Activated naive CD8-positive, alpha-beta T cell treated with anti-CD3 and anti-CD28 coated beads, Interleukin-2, amount 10 ng/mL, durations not matched to agents 7 days and 5 days (primary cell): ENCODE results near the gene P3H3. TPM values are rescaled to one million over a fixed set of nuclear protein-coding genes. Genes with fewer than 3 reads are reported as not detected.

Experiments used
- ATAC-seq: fragments of 150-1000 bp; cut with Tn5 transposase; one replicate; pipeline ENCODE4 v1.10.0; 2021; ENCODE audit warnings: low read depth, moderate library complexity
- POLR2A ChIA-PET: fragments of 350-600 bp; sonication (Branson Sonifier 250); formaldehyde crosslinking; loops from one replicate; lab custom pipeline; 2021; ENCODE audit warnings: antibody characterized with exemption; lab: Charles Lee
- DNase-seq: peaks from one replicate; pipeline ENCODE4 v3.0.0; 2021
- H3K27ac Mint-ChIP-seq: one replicate; pipeline ENCODE4 v1.8.0; 2022; ENCODE audit warnings: mild to moderate bottlenecking, mixed read lengths
- H3K27me3 Mint-ChIP-seq: one replicate; pipeline ENCODE4 v1.8.0; 2022; ENCODE audit warnings: mild to moderate bottlenecking, moderate library complexity, mixed read lengths
- H3K36me3 Mint-ChIP-seq: one replicate; pipeline ENCODE4 v1.8.0; 2021; ENCODE audit warnings: mild to moderate bottlenecking, mixed read lengths
- H3K4me1 Mint-ChIP-seq: one replicate; pipeline ENCODE4 v1.8.0; 2021; ENCODE audit warnings: mixed read lengths
- H3K4me3 Mint-ChIP-seq: one replicate; pipeline ENCODE4 v1.8.0; 2022; ENCODE audit warnings: mild to moderate bottlenecking, moderate library complexity, mixed read lengths
- H3K9me3 Mint-ChIP-seq: one replicate; pipeline ENCODE4 v1.8.0; 2021; ENCODE audit warnings: mixed read lengths
- total RNA-seq, 2 experiments: library from RNA; stranded (reverse); gene quantifications; one replicate each; pipeline ENCODE4 v1.2.3, GENCODE V29; 2021

Gene P3H3, protein sequence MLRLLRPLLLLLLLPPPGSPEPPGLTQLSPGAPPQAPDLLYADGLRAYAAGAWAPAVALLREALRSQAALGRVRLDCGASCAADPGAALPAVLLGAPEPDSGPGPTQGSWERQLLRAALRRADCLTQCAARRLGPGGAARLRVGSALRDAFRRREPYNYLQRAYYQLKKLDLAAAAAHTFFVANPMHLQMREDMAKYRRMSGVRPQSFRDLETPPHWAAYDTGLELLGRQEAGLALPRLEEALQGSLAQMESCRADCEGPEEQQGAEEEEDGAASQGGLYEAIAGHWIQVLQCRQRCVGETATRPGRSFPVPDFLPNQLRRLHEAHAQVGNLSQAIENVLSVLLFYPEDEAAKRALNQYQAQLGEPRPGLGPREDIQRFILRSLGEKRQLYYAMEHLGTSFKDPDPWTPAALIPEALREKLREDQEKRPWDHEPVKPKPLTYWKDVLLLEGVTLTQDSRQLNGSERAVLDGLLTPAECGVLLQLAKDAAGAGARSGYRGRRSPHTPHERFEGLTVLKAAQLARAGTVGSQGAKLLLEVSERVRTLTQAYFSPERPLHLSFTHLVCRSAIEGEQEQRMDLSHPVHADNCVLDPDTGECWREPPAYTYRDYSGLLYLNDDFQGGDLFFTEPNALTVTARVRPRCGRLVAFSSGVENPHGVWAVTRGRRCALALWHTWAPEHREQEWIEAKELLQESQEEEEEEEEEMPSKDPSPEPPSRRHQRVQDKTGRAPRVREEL
- 1 to 10 TPM; 6.3 to 7.0 TPM for total RNA-seq

DNA sequence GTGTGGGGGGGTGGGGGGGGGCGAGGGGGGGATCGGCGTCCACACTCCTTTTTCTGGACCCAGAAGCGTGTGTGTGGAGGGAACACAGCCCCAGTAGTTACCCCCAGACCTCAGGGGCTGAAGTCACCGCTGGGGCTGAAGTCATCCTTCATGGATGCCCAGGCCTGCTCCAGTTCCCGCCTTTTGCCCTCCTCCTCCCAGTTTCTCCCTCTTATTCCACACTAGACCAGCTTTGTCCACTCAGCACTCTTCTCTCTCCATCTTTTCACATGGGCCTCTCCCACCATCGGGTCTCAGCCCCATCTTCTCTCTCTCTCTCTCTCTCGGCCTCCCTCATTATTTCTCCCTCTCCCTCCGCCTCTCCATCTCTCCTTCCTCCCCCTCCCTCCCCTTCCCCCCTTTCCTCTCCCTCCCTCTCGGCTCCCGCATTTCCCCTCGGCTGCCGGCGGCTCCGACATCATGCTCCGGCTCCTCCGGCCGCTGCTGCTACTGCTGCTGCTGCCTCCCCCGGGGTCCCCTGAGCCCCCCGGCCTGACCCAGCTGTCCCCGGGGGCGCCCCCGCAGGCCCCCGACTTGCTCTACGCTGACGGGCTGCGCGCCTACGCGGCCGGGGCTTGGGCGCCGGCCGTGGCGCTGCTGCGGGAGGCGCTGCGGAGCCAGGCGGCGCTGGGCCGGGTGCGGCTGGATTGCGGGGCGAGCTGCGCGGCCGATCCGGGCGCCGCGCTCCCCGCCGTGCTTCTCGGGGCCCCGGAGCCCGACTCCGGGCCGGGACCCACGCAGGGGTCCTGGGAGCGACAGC lies at the start of gene P3H3:
P3H3 (plus strand) TSS at position 426 of the 799 bp plus-strand sequence; CDS start at position 460, 34 bp downstream.
- Mint-ChIP-seq H3K4me3 (peak within 1 kb of the TSS; percentile 84), H3K4me1 (peaks cover 15% of the 10 kb centered on the region), H3K27ac (peak within 1 kb of the TSS; percentile 70), H3K36me3 (no peaks in the 10 kb centered on the region), H3K9me3 (no peaks in the 10 kb centered on the region), H3K27me3 (peaks cover 64% of the 10 kb centered on the region)
- ATAC-seq (peak; percentile 44), DNase-seq (peak; percentile 63)
- POLR2A ChIA-PET = interaction anchor here (1.1 to 1.7 kb wide), 3 partner anchors 23 to 45 kb away, joined by 3 to 5 read pairs (median 4); partner anchors contain the start of genes CD4, CDCA3 and SPSB2

DNA sequence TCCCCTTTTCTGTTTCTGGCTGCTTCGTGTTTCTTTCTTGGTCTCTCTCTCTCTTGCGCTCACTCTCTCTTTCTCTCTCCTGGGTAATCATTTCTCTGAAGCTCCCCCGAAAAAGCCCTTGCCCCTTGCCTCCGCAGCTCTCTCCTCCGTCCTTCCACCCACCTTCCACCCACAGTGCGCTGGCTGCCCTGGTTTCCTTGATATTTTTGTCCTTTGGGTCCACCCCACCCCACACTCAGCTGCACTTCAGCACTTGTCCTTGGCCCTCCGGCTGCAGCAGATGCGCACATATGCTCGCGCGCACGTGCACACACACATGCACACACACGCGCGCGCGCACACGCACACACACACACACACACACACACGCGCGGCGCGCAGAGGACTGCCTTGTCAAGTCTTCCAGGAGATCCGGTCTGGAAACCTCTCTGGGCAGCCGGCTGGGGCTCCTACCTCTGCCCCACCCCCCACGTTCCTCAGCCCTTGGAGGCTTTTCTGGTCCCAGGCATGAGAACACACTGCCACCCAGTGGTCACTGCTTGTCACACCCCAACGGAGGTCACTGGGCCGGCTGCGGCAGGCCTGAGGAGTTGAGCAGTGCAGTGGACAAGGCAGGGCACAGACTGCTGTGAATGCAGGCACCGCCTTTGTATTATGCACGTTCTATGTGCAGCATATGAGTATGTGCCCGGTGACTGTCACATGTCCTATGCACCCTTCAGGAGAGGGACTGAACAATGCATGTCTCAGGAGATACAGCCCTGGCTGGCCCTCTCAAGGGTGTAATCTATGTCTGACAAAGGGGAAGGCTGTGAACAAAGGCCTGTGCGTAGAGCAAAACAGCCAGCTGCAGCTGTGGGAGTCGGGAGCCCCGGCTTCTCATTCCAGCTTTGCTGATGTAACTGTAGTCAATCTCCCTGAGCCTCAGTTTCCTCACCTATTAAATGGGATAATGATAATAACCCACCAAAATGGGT lies 49.3 kb upstream of the P3H3 start:
- POLR2A ChIA-PET = interaction anchor here (0.7 to 1.5 kb wide), 8 partner anchors 12 to 182 kb away, joined by 3 to 14 read pairs (median 4); partner anchors contain the start of genes MLF2 and PTMS
- Mint-ChIP-seq H3K27me3 (no peaks in the 10 kb centered on the region), H3K9me3 (no peaks in the 10 kb centered on the region), H3K4me3 (peak overlapping the region; percentile 90), H3K27ac (peak overlapping the region; percentile 95), H3K36me3 (peaks cover 24% of the 10 kb centered on the region), H3K4me1 (peaks cover 40% of the 10 kb centered on the region)
- DNase-seq (peak; percentile 88), ATAC-seq (peak; percentile 72)

DNA sequence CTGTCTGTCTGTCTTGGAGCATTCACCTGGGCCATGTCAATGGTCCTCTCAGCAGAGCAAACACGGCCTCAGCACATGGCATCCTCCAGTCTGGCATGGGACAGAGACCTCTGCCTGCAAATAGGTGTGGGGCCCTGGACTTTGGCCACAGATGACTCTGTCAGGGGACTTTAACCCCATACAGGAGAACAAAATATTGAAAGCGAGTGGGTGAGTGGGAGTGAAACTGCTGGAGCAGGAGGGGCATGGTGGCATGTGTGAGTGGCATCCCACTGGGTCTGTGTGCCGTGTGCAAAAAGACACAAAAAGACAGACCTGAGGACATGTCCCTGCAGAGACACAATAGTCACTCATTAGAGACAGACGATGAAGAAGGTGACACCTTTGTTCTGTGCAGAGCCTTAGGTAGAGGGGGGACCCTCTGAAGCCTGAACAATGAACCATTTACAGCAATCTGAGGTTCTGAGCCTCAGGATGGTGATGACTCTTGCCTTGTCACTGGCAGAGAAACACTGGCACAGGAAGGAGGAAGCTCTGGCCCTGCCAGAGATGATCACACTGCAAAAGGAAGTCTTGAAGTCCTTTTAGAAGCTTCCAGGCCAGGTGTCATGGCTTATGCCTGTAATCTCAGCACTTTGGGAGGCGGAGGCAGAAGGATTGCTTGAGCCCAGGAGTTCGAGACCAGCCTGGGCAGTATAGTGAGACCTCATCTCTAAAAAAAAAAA lies 48.3 kb upstream of the P3H3 start:
- peak overlapping the region; percentile 72 for H3K27ac Mint-ChIP-seq
- ATAC-seq = no peak
- no peak overlapping the region for H3K4me3 Mint-ChIP-seq
- H3K4me1 Mint-ChIP-seq = peaks cover 34% of the 10 kb centered on the region
- no peaks in the 10 kb centered on the region for H3K27me3 Mint-ChIP-seq
- POLR2A ChIA-PET = interaction anchor here (0.6 to 2.7 kb wide), 4 partner anchors 27 to 319 kb away, joined by 3 to 16 read pairs (median 3); partner anchors contain the start of genes CDCA3 and MLF2
- no peaks in the 10 kb centered on the region for H3K9me3 Mint-ChIP-seq
- DNase-seq = no peak
- peaks cover 19% of the 10 kb centered on the region for H3K36me3 Mint-ChIP-seq

DNA sequence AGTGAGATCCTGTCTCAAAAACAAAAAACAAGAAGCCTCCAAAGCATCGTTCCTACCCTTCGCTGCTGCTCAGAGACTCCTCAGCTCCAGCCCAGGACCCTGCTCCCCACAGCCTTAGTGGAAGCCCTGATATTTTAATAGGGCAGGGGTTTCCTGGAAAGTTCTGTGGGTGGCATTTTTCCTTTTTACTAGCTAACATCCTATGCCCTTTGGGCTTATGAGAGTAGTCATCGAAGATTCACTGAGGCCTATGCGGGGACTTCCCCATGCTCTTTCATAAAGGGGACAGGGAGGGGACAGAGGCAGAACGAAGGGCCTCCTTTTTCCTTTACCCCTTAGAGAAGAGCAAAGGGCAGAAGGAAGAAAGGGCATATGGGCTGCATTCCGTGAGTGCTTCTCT lies 47.6 kb upstream of the P3H3 start:
- H3K27ac Mint-ChIP-seq = peak overlapping the region; percentile 32
- POLR2A ChIA-PET = interaction anchor here (0.6 to 2.7 kb wide), 4 partner anchors 28 to 70 kb away, joined by 3 to 16 read pairs (median 3); partner anchors contain the start of genes CDCA3 and MLF2
- H3K4me1 Mint-ChIP-seq = peaks cover 27% of the 10 kb centered on the region
- no peaks in the 10 kb centered on the region for H3K9me3 Mint-ChIP-seq
- no peaks in the 10 kb centered on the region for H3K27me3 Mint-ChIP-seq
- no peak for DNase-seq
- no peak for ATAC-seq
- peaks cover 14% of the 10 kb centered on the region for H3K36me3 Mint-ChIP-seq
- no peak overlapping the region for H3K4me3 Mint-ChIP-seq

DNA sequence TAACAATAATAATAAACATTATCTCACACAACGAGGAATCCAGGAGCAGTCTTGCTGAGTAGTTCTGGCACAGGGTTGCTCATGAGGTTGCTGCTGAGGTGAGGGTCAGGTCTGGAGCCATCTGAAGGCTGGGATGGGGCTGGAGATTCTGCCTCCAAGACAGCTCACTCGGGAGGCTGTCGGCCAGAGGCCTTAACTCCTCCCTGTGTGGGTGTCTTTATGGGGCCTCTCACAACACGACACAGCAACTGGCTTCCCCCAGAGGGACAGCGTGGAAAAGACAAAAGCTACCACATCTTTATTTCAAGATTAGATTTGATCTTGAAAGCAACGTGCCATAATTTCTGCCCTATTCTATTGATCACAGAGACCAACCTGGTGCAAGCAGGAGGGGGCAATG lies 46.1 kb upstream of the P3H3 start:
- peaks cover 9% of the 10 kb centered on the region for H3K36me3 Mint-ChIP-seq
- H3K9me3 Mint-ChIP-seq = no peaks in the 10 kb centered on the region
- no peaks in the 10 kb centered on the region for H3K27me3 Mint-ChIP-seq
- no peak overlapping the region for H3K4me3 Mint-ChIP-seq
- H3K4me1 Mint-ChIP-seq = peaks cover 31% of the 10 kb centered on the region
- no peak for DNase-seq
- POLR2A ChIA-PET = interaction anchor here (0.8 to 2.7 kb wide), 2 partner anchors 29 to 93 kb away, joined by 5 to 16 read pairs; partner anchors contain the start of genes MLF2 and ZNF384
- H3K27ac Mint-ChIP-seq = no peak overlapping the region
- ATAC-seq = no peak

DNA sequence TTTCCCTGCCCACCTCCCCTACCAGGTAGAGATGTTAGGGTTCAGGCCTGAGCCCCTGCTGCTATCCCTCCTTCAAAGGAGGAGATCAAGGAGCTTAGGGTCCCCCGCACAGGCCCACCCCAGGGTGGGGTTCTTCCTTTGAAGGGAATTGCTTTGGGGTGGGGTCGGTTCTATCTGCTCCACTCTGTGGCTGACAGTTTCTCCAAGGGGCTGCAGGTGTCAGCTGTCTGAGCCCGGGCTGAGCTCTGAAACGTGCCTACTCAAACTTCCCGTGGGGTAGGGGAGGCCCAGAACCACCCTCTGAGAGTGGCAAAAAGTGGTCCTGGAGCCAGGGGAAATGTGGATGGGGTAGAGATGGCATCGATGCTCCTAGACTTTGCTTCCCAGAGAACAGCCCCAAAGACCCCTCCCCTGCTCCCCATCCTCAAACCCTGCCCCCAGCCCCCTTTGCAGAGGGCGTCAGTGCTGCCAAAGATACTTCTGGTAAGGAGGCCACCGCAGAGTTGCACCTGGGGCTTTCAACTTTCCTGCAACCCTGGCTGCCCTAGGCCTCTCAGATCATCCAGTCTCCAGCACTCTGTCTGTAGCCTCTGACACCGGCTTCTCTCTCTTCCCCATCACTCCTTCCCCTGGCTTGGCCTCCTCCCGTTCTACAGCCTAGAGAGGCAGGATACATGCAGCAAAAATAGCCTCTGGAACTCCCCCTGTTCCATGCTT lies 45.2 kb upstream of the P3H3 start:
- DNase-seq (no peak), ATAC-seq (no peak)
- H3K9me3 Mint-ChIP-seq = no peaks in the 10 kb centered on the region
- peaks cover 31% of the 10 kb centered on the region for H3K4me1 Mint-ChIP-seq
- POLR2A ChIA-PET = interaction anchor here (1.7 kb wide), 1 partner anchor 30 kb away, joined by 7 read pairs; the partner anchor contains the start of gene MLF2
- no peak overlapping the region for H3K4me3 Mint-ChIP-seq
- H3K36me3 Mint-ChIP-seq = peaks cover 7% of the 10 kb centered on the region
- no peak overlapping the region for H3K27ac Mint-ChIP-seq
- no peaks in the 10 kb centered on the region for H3K27me3 Mint-ChIP-seq

DNA sequence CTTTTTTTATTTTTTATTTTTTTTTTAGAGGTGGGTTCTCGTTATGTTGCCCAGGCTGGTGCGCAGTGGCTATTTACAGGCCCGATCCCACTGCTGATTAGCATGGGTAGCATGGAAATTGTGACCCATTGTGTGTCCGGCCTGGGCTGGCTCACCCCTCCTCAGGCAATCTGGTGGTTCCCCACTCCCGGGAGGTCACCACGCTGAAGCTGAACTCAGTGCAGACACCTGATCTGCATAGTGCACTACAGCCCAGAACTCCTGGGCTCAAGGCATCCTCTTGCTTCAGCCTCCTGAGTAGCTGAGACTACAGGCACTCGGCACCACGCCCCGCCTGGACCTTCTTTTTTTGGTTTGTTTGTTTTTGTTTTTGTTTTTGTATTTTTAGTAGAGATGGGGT lies 44.4 kb upstream of the P3H3 start:
- H3K27me3 Mint-ChIP-seq = no peaks in the 10 kb centered on the region
- H3K36me3 Mint-ChIP-seq = peaks cover under 1% of the 10 kb centered on the region
- DNase-seq (no peak), ATAC-seq (no peak)
- H3K4me1 Mint-ChIP-seq = peaks cover 27% of the 10 kb centered on the region
- no peaks in the 10 kb centered on the region for H3K9me3 Mint-ChIP-seq
- POLR2A ChIA-PET = interaction anchor here (1.7 kb wide), 1 partner anchor 31 kb away, joined by 7 read pairs; the partner anchor contains the start of gene MLF2
- H3K4me3 Mint-ChIP-seq = no peak overlapping the region
- no peak overlapping the region for H3K27ac Mint-ChIP-seq

DNA sequence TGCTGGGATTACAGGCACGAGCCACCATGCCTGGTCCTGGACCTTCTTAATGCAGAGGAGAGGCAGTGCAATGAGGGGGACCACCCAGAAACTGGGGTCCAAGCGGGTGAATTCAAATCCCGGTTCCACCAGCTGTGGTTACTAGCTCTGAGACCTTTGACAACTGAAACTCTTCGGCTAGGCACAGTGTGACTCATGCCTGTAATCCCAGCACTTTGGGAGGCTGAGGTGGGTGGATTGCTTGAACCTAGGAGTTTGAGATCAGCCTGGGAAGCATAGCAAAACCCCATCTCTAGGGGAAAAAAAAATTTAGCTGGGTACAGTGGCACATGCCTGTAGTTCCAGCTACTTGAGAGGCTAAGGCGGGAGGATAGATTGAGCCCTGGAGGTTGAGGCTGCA lies 43.9 kb upstream of the P3H3 start:
- POLR2A ChIA-PET = interaction anchor here (1.7 kb wide), 1 partner anchor 31 kb away, joined by 7 read pairs; the partner anchor contains the start of gene MLF2
- H3K27ac Mint-ChIP-seq = no peak overlapping the region
- no peak overlapping the region for H3K4me3 Mint-ChIP-seq
- H3K27me3 Mint-ChIP-seq = peaks cover 1% of the 10 kb centered on the region
- peaks cover 25% of the 10 kb centered on the region for H3K4me1 Mint-ChIP-seq
- DNase-seq (no peak), ATAC-seq (no peak)
- H3K36me3 Mint-ChIP-seq = no peaks in the 10 kb centered on the region
- H3K9me3 Mint-ChIP-seq = no peaks in the 10 kb centered on the region

DNA sequence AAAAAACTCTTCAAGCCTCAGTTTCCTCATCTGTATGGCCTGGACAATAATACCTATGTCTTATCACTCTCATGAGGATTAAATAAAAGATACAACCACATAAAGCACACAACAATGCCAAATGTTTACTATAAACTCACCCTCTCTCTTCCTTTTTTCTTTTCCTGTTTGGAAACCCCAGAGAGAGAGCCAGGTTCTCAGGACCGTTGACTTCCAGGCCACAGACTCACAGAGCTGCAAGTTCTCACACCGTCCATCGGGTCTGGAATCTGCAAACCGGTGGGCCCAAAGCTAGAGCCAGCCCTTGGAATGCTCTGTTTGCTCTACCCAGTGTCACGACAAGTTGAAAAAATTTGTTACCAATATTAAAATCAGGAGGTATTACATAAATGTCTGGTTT lies 43.4 kb upstream of the P3H3 start:
- DNase-seq (no peak), ATAC-seq (no peak)
- POLR2A ChIA-PET = no interaction called here
- Mint-ChIP-seq H3K4me1 (peaks cover 27% of the 10 kb centered on the region), H3K9me3 (no peaks in the 10 kb centered on the region), H3K27ac (no peak overlapping the region), H3K4me3 (no peak overlapping the region), H3K36me3 (no peaks in the 10 kb centered on the region), H3K27me3 (peaks cover 6% of the 10 kb centered on the region)

DNA sequence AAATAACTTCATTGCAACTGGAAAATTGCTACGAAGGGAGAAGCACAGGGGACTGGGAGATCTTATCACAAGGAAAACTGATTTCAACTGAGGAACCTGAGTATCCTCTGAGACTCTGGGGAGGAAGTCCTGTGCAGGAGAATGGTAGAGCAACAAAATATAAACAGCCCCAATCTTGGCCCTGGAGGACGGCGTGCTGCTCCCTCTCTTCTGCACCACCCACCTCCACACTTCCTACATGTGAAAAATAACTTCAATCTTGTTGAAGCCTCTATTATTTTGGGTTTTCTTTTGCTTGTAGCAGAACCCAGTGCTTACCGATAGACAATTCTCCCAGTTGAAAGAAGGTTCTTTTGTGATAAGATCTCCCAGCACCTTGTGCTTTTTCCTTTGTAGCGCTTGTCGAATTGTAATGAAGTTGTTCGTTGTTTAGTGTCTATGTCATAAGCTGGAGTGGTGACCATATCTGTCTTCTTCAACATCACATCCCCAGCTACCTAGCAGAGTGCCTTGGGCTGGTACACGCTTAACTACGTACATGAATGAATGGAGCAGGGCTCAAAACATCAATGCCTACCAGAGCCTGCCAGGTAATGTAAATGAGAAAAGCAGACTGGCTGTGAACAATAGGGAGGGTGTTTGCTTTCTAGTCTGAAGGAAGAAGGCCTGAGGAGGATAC lies 41.7 kb upstream of the P3H3 start:
- no peaks in the 10 kb centered on the region for H3K9me3 Mint-ChIP-seq
- DNase-seq = no peak

More for the DNA sequence above, 41.7 kb upstream of the P3H3 start:
- Mint-ChIP-seq H3K27ac (no peak overlapping the region), H3K4me3 (peak overlapping the region; percentile 2), H3K27me3 (peaks cover 7% of the 10 kb centered on the region), H3K36me3 (no peaks in the 10 kb centered on the region), H3K4me1 (peaks cover 19% of the 10 kb centered on the region)
- peak; percentile 12 for ATAC-seq
- POLR2A ChIA-PET = interaction anchor here (1.3 to 1.8 kb wide), 2 partner anchors 34 kb away, joined by 4 to 5 read pairs; partner anchors contain the start of gene MLF2
